ENCODE results near the gene L2HGDH. TPM values are rescaled to one million over a fixed set of nuclear protein-coding genes. Genes with fewer than 3 reads are reported as not detected.

Gene L2HGDH
- total RNA-seq, 1 donor from 2014 or later: 4.2 TPM

- intact Hi-C loops (cut with DNase I): no loop called here
- no peak overlapping the region for H3K27ac ChIP-seq
- no peaks in the 10 kb centered on the region for H3K36me3 ChIP-seq
- no peak overlapping the region for H3K4me3 ChIP-seq
- no peak for TF ChIP-seq CTCF (IDR thresholded peaks at IDR 0.05)
- no peak for ATAC-seq
- no peaks in the 10 kb centered on the region for H3K27me3 ChIP-seq (ENCODE audit: low read depth)
- no peaks in the 10 kb centered on the region for H3K4me1 ChIP-seq
- no peak for DNase-seq
- no peaks in the 10 kb centered on the region for H3K9me3 ChIP-seq
Measured at GRCh38 chr14:50210074-50210473, 102.0 kb downstream of the L2HGDH start.

- no peaks in the 10 kb centered on the region for H3K27me3 ChIP-seq (ENCODE audit: low read depth)
- peaks cover 73% of the 10 kb centered on the region for H3K36me3 ChIP-seq
- DNase-seq (no peak), ATAC-seq (no peak)
- intact Hi-C loops (cut with DNase I): no loop called here
- no peaks in the 10 kb centered on the region for H3K4me1 ChIP-seq
- H3K9me3 ChIP-seq: no peaks in the 10 kb centered on the region
- no peak overlapping the region for H3K4me3 ChIP-seq
- no peak for TF ChIP-seq CTCF (IDR thresholded peaks at IDR 0.05)
- no peak overlapping the region for H3K27ac ChIP-seq
Measured at GRCh38 chr14:50198499-50198898, 113.5 kb downstream of the L2HGDH start.

GRCh38 chr14:50191499-50191898 lies 120.5 kb downstream of the L2HGDH start:
- intact Hi-C loops (cut with DNase I): no loop called here
- Histone ChIP-seq H3K9me3 (no peaks in the 10 kb centered on the region), H3K4me1 (no peaks in the 10 kb centered on the region), H3K27ac (no peak overlapping the region), H3K27me3 (ENCODE audit: low read depth) (no peaks in the 10 kb centered on the region), H3K36me3 (peaks cover 51% of the 10 kb centered on the region), H3K4me3 (no peak overlapping the region)
- no peak for DNase-seq
- no peak for TF ChIP-seq CTCF (IDR thresholded peaks at IDR 0.05)
- ATAC-seq: no peak

Small RNAs within 50 kb of the gene (microRNA-seq; reads per million reads assigned to microRNA genes)
- not detected for gene MIR4504 (ENCODE audit: borderline number of aligned reads)

Other genes starting within 250 kb of the L2HGDH start
- 8.0 TPM for gene VCPKMT, start 195.7 kb downstream of the L2HGDH start, total RNA-seq
- 38.8 TPM for gene SOS2, start 80.7 kb downstream of the L2HGDH start, total RNA-seq
- gene DMAC2L, start 95 bp upstream of the L2HGDH start, total RNA-seq: 19.6 TPM
- 25.3 TPM for gene CDKL1, start 84.7 kb upstream of the L2HGDH start, total RNA-seq
- gene MAP4K5, start 220.3 kb upstream of the L2HGDH start, total RNA-seq: 52.8 TPM
- 8.4 TPM for gene ATL1, start 247.9 kb upstream of the L2HGDH start, total RNA-seq